GM23338 (cell line): ENCODE measurements around the gene SHISA2. TPM values are rescaled to one million over a fixed set of nuclear protein-coding genes. Genes with fewer than 3 reads are reported as not detected.

Experiments
- ATAC-seq: fragments of 200-7000 bp; cut with Tn5 transposase; 3 replicates; pipeline ENCODE4 v1.9.1; 2020
- DNase-seq: peaks from one replicate; pipeline ENCODE4 v3.0.0-alpha.2; 2015; ENCODE audit warnings: low spot score
- H2AFZ ChIP-seq: fragments of 200-600 bp; sonication (generic); 2 replicates; pipeline ENCODE4 v1.8.0; 2016; ENCODE audit warnings: antibody characterized with exemption, mild to moderate bottlenecking, moderate library complexity
- H3F3A ChIP-seq: fragments of 200-600 bp; sonication (generic); replicated peaks from 2 replicates; pipeline ENCODE4 v1.8.0; 2017; ENCODE audit warnings: antibody characterized with exemption, mixed run types, low read depth
- H3K27ac ChIP-seq: fragments of 200-600 bp; sonication (generic); 2 replicates; pipeline ENCODE4 v1.6.1; 2016; ENCODE audit warnings: low read depth
- H3K27me3 ChIP-seq: fragments of 200-600 bp; sonication (generic); 2 replicates; pipeline ENCODE4 v1.8.0; 2016; ENCODE audit warnings: mild to moderate bottlenecking, mixed run types, moderate library complexity; ENCODE audit not compliant: insufficient read depth
- H3K36me3 ChIP-seq: fragments of 200-600 bp; sonication (generic); 2 replicates; pipeline ENCODE4 v1.8.0; 2016; ENCODE audit warnings: mild to moderate bottlenecking; ENCODE audit not compliant: insufficient read depth
- H3K4me1 ChIP-seq: fragments of 200-600 bp; sonication (generic); 2 replicates; pipeline ENCODE4 v1.8.0; 2016; ENCODE audit warnings: mild to moderate bottlenecking, moderate library complexity; ENCODE audit not compliant: insufficient read depth
- H3K4me2 ChIP-seq: fragments of 200-600 bp; sonication (generic); 2 replicates; pipeline ENCODE4 v1.7.1; 2017; ENCODE audit warnings: mixed run types
- H3K4me3 ChIP-seq: fragments of 200-600 bp; sonication (generic); 2 replicates; pipeline ENCODE4 v1.6.1; 2016; ENCODE audit warnings: mixed run types
- H3K79me2 ChIP-seq: fragments of 200-600 bp; sonication (generic); replicated peaks from 2 replicates; pipeline ENCODE4 v1.8.0; 2017; ENCODE audit warnings: mild to moderate bottlenecking; ENCODE audit not compliant: insufficient read depth
- H3K9me2 ChIP-seq: fragments of 200-600 bp; sonication (generic); 2 replicates; pipeline ENCODE4 v1.8.0; 2017; ENCODE audit not compliant: insufficient read depth
- H4K20me1 ChIP-seq: fragments of 200-600 bp; sonication (generic); replicated peaks from 2 replicates; pipeline ENCODE4 v1.8.0; 2017; ENCODE audit warnings: mild to moderate bottlenecking; ENCODE audit not compliant: insufficient read depth
- H3K27ac Mint-ChIP-seq: 2 replicates; pipeline ENCODE4 v1.8.0; 2020; ENCODE audit warnings: inconsistent platforms, mild to moderate bottlenecking, moderate library complexity, mixed read lengths
- H3K27me3 Mint-ChIP-seq: 3 replicates; pipeline ENCODE4 v1.8.0; 2022; ENCODE audit warnings: low read depth, mild to moderate bottlenecking, moderate library complexity, mixed read lengths, inconsistent platforms; ENCODE audit not compliant: insufficient read depth, poor library complexity
- H3K36me3 Mint-ChIP-seq: 3 replicates; pipeline ENCODE4 v1.8.0; 2021; ENCODE audit warnings: low read depth, mild to moderate bottlenecking, inconsistent platforms, moderate library complexity, mixed read lengths
- H3K4me1 Mint-ChIP-seq: 3 replicates; pipeline ENCODE4 v1.8.0; 2020; ENCODE audit warnings: mild to moderate bottlenecking, inconsistent platforms, mixed read lengths
- H3K4me3 Mint-ChIP-seq: 3 replicates; pipeline ENCODE4 v1.8.0; 2021; ENCODE audit warnings: moderate library complexity, mild to moderate bottlenecking, inconsistent platforms, mixed read lengths
- H3K9me3 Mint-ChIP-seq: 3 replicates; pipeline ENCODE4 v1.8.0; 2020; ENCODE audit warnings: moderate library complexity, mild to moderate bottlenecking, inconsistent platforms, mixed read lengths
- CTCF ChIP-seq, 2 experiments: fragments of 200-600 bp in 1 of 2; sonication (generic) in 1 of 2; conservative IDR thresholded peaks; 2 replicates each; pipeline versions ENCODE4 v1.5.1 to v1.6.1; 2016 to 2017; ENCODE audit warnings: antibody characterized with exemption in 2 of 2, low read depth in 2 of 2, mild to moderate bottlenecking in 2 of 2, moderate library complexity in 1 of 2
- ETS1 ChIP-seq: IDR thresholded peaks from 2 replicates; pipeline ENCODE4 v1.6.1; 2016; ENCODE audit warnings: antibody characterized with exemption
- EZH2phosphoT487 ChIP-seq: fragments of 200-600 bp; sonication (generic); IDR thresholded peaks from one replicate; pipeline ENCODE4 v1.8.1; 2018; ENCODE audit warnings: antibody characterized with exemption; ENCODE audit not compliant: unreplicated experiment
- JUNB ChIP-seq: IDR thresholded peaks from one replicate; pipeline ENCODE4 v1.6.1; 2016; ENCODE audit warnings: antibody characterized with exemption; ENCODE audit not compliant: unreplicated experiment
- POLR2AphosphoS5 ChIP-seq: IDR thresholded peaks from 2 replicates; pipeline ENCODE4 v1.6.1; 2016; ENCODE audit warnings: antibody characterized with exemption, low read depth
- REST ChIP-seq: IDR thresholded peaks from one replicate; pipeline ENCODE4 v1.6.1; 2018; ENCODE audit warnings: antibody characterized with exemption; ENCODE audit not compliant: unreplicated experiment
- STAT1 ChIP-seq: IDR thresholded peaks from one replicate; pipeline ENCODE4 v1.6.1; 2016; ENCODE audit warnings: antibody characterized with exemption; ENCODE audit not compliant: unreplicated experiment
- ZNF114 ChIP-seq: fragments of 250-450 bp; sonication (Bioruptor Pico); IDR thresholded peaks from 2 replicates; pipeline ENCODE4 v1.5.0; 2020; ENCODE audit warnings: mild to moderate bottlenecking, moderate library complexity
- ZNF331 ChIP-seq: fragments of 250-450 bp; sonication (Bioruptor Pico); IDR thresholded peaks from 2 replicates; pipeline ENCODE4 v1.5.0; 2020; ENCODE audit warnings: low read depth, mild to moderate bottlenecking, moderate library complexity
- polyA plus RNA-seq: library from polyadenylated mRNA; unstranded; fragments of >200 nt; fragmentation: Nextera tagmentation; extraction: Ambion mirVana; gene quantifications from 2 replicates; pipeline ENCODE4 v1.2.1, GENCODE V29; 2016
- total RNA-seq: library from RNA; depleted of rRNA; stranded (reverse); fragments of >200 nt; shearing (Covaris generic); gene quantifications from 2 replicates; pipeline ENCODE4 v1.2.3, GENCODE V29; 2014

Gene SHISA2
- total and polyA plus RNA-seq, 2 experiments from 2014 or later = 17.9 to 37.4 TPM

- no peaks in the 10 kb centered on the region for H3K79me2 ChIP-seq
- no peaks in the 10 kb centered on the region; the same call in 1 of the 2 replicates for H4K20me1 ChIP-seq
- H3K4me1 ChIP-seq = no peaks in the 10 kb centered on the region
- H3K27ac ChIP-seq = no peak overlapping the region
- H3K36me3 ChIP-seq = no peaks in the 10 kb centered on the region
- ATAC-seq (no peak), DNase-seq (no peak)
- Mint-ChIP-seq H3K9me3 (no peaks in the 10 kb centered on the region; the same call in 2 of the 3 replicates), H3K4me1 (peaks cover 3% of the 10 kb centered on the region; the same call in 1 of the 3 replicates), H3K27ac (no peak overlapping the region), H3K36me3 (peaks cover 23% of the 10 kb centered on the region), H3K4me3 (no peak overlapping the region), H3K27me3 (no peaks in the 10 kb centered on the region)
- no peak overlapping the region for H3K4me3 ChIP-seq
- no peak overlapping the region for H3K4me2 ChIP-seq
- H3F3A ChIP-seq = no peaks in the 10 kb centered on the region
- H3K9me2 ChIP-seq = no peaks in the 10 kb centered on the region
- peak overlapping the region; percentile 32; the same call in 1 of the 2 replicates for H2AFZ ChIP-seq
- H3K27me3 ChIP-seq = no peaks in the 10 kb centered on the region
- TF ChIP-seq POLR2AphosphoS5 = no peak
- no peak for TF ChIP-seq EZH2phosphoT487
- no peak for TF ChIP-seq STAT1
Observed at GRCh38 chr13:26041444-26041843, 10.4 kb downstream of the SHISA2 start.

- peaks cover 3% of the 10 kb centered on the region; the same call in 1 of the 3 replicates for H3K4me1 Mint-ChIP-seq
- no peak for TF ChIP-seq ZNF331 (CRISPR knock-in tag)
- no peak for TF ChIP-seq ETS1
- TF ChIP-seq REST = no peak
- TF ChIP-seq ZNF114 = no peak
- TF ChIP-seq STAT1 = no peak
- no peak for TF ChIP-seq EZH2phosphoT487
- TF ChIP-seq CTCF (conservative IDR thresholded peaks at IDR 0.05; ENCODE audit: low read depth in 2 of 2) = no peak
- no peak for TF ChIP-seq JUNB
- TF ChIP-seq POLR2AphosphoS5 = no peak
Observed at GRCh38 chr13:26038931-26039475, 12.8 kb downstream of the SHISA2 start.

More at GRCh38 chr13:26038931-26039475, 12.8 kb downstream of the SHISA2 start:
- no peak overlapping the region for H3K4me3 ChIP-seq
- H3K27ac ChIP-seq = no peak overlapping the region
- Mint-ChIP-seq H3K4me3 (no peak overlapping the region), H3K27me3 (no peaks in the 10 kb centered on the region), H3K27ac (no peak overlapping the region), H3K36me3 (peaks cover 4% of the 10 kb centered on the region; the same call in 2 of the 3 replicates), H3K9me3 (peaks cover 5% of the 10 kb centered on the region)
- H4K20me1 ChIP-seq = no peaks in the 10 kb centered on the region; the same call in 1 of the 2 replicates
- no peaks in the 10 kb centered on the region for H3K4me1 ChIP-seq
- ATAC-seq (no peak), DNase-seq (no peak)
- H3K79me2 ChIP-seq = no peaks in the 10 kb centered on the region
- H3K9me2 ChIP-seq = no peaks in the 10 kb centered on the region
- H3K4me2 ChIP-seq = no peak overlapping the region
- H3K36me3 ChIP-seq = no peaks in the 10 kb centered on the region
- no peak overlapping the region for H2AFZ ChIP-seq
- no peaks in the 10 kb centered on the region for H3F3A ChIP-seq
- H3K27me3 ChIP-seq = no peaks in the 10 kb centered on the region
